Measurements from ENCODE around the gene COL9A3.

The COL9A3 gene

GRCh38 chr20:62778601-62779416 is 38.0 kb upstream of the COL9A3 start:
- DNase-seq (ENCODE audit: extremely low read depth in 1 of 2, low read depth in 1 of 2), result no peak

- no peak for DNase-seq (ENCODE audit: extremely low read depth in 1 of 2, low read depth in 1 of 2)
Observed at GRCh38 chr20:62779417-62779685, 37.5 kb upstream of the COL9A3 start.

GRCh38 chr20:62780204-62780603 is 36.6 kb upstream of the COL9A3 start:
- DNase-seq (ENCODE audit: extremely low read depth in 1 of 2, low read depth in 1 of 2), result no peak

GRCh38 chr20:62780696-62781095 is 36.2 kb upstream of the COL9A3 start:
- DNase-seq (ENCODE audit: extremely low read depth in 1 of 2, low read depth in 1 of 2), result no peak

GRCh38 chr20:62782149-62782892 is 34.5 kb upstream of the COL9A3 start:
- no peak for DNase-seq (ENCODE audit: extremely low read depth in 1 of 2, low read depth in 1 of 2)

GRCh38 chr20:62782893-62783278 is 34.0 kb upstream of the COL9A3 start:
- DNase-seq (ENCODE audit: extremely low read depth in 1 of 2, low read depth in 1 of 2), result no peak

GRCh38 chr20:62784497-62784896 is 32.4 kb upstream of the COL9A3 start:
- no peak for DNase-seq (ENCODE audit: extremely low read depth in 1 of 2, low read depth in 1 of 2)

- no peak for DNase-seq (ENCODE audit: extremely low read depth in 1 of 2, low read depth in 1 of 2)
Observed at GRCh38 chr20:62785393-62785792, 31.5 kb upstream of the COL9A3 start.

GRCh38 chr20:62786157-62786556 is 30.7 kb upstream of the COL9A3 start:
- no peak for DNase-seq (ENCODE audit: extremely low read depth in 1 of 2, low read depth in 1 of 2)

GRCh38 chr20:62787321-62787720 is 29.5 kb upstream of the COL9A3 start:
- no peak for DNase-seq (ENCODE audit: extremely low read depth in 1 of 2, low read depth in 1 of 2)

- no peak for DNase-seq (ENCODE audit: extremely low read depth in 1 of 2, low read depth in 1 of 2)
Observed at GRCh38 chr20:62787866-62788265, 29.0 kb upstream of the COL9A3 start.

- no peak for DNase-seq (ENCODE audit: extremely low read depth in 1 of 2, low read depth in 1 of 2)
Observed at GRCh38 chr20:62788607-62789006, 28.2 kb upstream of the COL9A3 start.

GRCh38 chr20:62790075-62790474 is 26.8 kb upstream of the COL9A3 start:
- no peak for DNase-seq (ENCODE audit: extremely low read depth in 1 of 2, low read depth in 1 of 2)

- DNase-seq (ENCODE audit: extremely low read depth in 1 of 2, low read depth in 1 of 2), result peak in 1 of 2 donors; percentile 68
Observed at GRCh38 chr20:62791301-62792181, 25.3 kb upstream of the COL9A3 start.

GRCh38 chr20:62792182-62792939 is 24.5 kb upstream of the COL9A3 start:
- DNase-seq (ENCODE audit: extremely low read depth in 1 of 2, low read depth in 1 of 2), result no peak

- DNase-seq (ENCODE audit: extremely low read depth in 1 of 2, low read depth in 1 of 2), result no peak
Observed at GRCh38 chr20:62792940-62793756, 23.7 kb upstream of the COL9A3 start.

GRCh38 chr20:62793757-62794006 is 23.2 kb upstream of the COL9A3 start:
- no peak for DNase-seq (ENCODE audit: extremely low read depth in 1 of 2, low read depth in 1 of 2)

- peak; percentile 86 to 88 for DNase-seq (ENCODE audit: extremely low read depth in 1 of 2, low read depth in 1 of 2)
Observed at GRCh38 chr20:62794007-62794724, 22.7 kb upstream of the COL9A3 start.

GRCh38 chr20:62795023-62795761 is 21.7 kb upstream of the COL9A3 start:
- peak in 1 of 2 donors; percentile 61 for DNase-seq (ENCODE audit: extremely low read depth in 1 of 2, low read depth in 1 of 2)
